Osteoblast (primary cell): Measurements from ENCODE around the gene PON3. TPM values are rescaled to one million over a fixed set of nuclear protein-coding genes. Genes with fewer than 3 reads are reported as not detected.
"Not testable (repeated sequence)": the region's sequence is repeated elsewhere in the genome, so short reads cannot be mapped to it uniquely, and the experiment has no call there.

Source experiments
- DNase-seq: peaks from one replicate; pipeline ENCODE4 v3.0.0; 2011; ENCODE audit warnings: low spot score, mixed read lengths; ENCODE audit not compliant: insufficient read length; ENCODE audit errors: missing footprints
- H2AFZ ChIP-seq: 2 replicates; pipeline ENCODE4 v1.6.0; 2011; ENCODE audit warnings: mild to moderate bottlenecking, low read length
- H3K27ac ChIP-seq: 2 replicates; pipeline ENCODE4 v1.5.1; 2011; ENCODE audit warnings: mild to moderate bottlenecking, low read depth, low read length, moderate library complexity
- H3K27me3 ChIP-seq: 2 replicates; pipeline ENCODE4 v1.6.0; 2012; ENCODE audit warnings: mild to moderate bottlenecking, control low read depth, inconsistent platforms, low read length, moderate library complexity; ENCODE audit not compliant: insufficient read depth
- H3K36me3 ChIP-seq: 2 replicates; pipeline ENCODE4 v1.5.1; 2011; ENCODE audit warnings: mild to moderate bottlenecking, low read length, control low read depth, moderate library complexity; ENCODE audit not compliant: insufficient read depth
- H3K4me1 ChIP-seq: 2 replicates; pipeline ENCODE4 v1.5.1; 2011; ENCODE audit warnings: mild to moderate bottlenecking, low read length, control low read depth, moderate library complexity; ENCODE audit not compliant: insufficient read depth
- H3K4me2 ChIP-seq: 2 replicates; pipeline ENCODE4 v1.6.0; 2011; ENCODE audit warnings: mild to moderate bottlenecking, low read length; ENCODE audit not compliant: insufficient read depth
- H3K4me3 ChIP-seq: fragments of 200-600 bp; sonication (generic); 3 replicates; pipeline ENCODE4 v1.5.1; 2012; ENCODE audit warnings: mild to moderate bottlenecking, low read length, inconsistent platforms; ENCODE audit not compliant: insufficient read depth
- H3K79me2 ChIP-seq: 2 replicates; pipeline ENCODE4 v1.6.0; 2012; ENCODE audit warnings: mild to moderate bottlenecking, low read length, control low read depth, inconsistent platforms; ENCODE audit not compliant: insufficient read depth
- H3K9me3 ChIP-seq: 2 replicates; pipeline ENCODE4 v1.5.1; 2011; ENCODE audit warnings: low read depth, low read length, control low read depth
- H4K20me1 ChIP-seq: 2 replicates; pipeline ENCODE4 v1.6.0; 2012; ENCODE audit warnings: mild to moderate bottlenecking, low read length, control low read depth; ENCODE audit not compliant: insufficient read depth
- total RNA-seq: library from RNA; depleted of rRNA; stranded (reverse); fragments of >200 nt; gene quantifications from 2 replicates; pipeline ENCODE4 v1.2.3, GENCODE V29; 2012
- TF ChIP-seq, protein P1 (sequence below): IDR thresholded peaks from 2 replicates; pipeline ENCODE4 v1.5.1; 2011; ENCODE audit warnings: mild to moderate bottlenecking, low read depth, low read length, moderate library complexity; ENCODE audit errors: extremely low read depth

Gene PON3
- total RNA-seq, 1 donor = 0.72 TPM

DNA sequence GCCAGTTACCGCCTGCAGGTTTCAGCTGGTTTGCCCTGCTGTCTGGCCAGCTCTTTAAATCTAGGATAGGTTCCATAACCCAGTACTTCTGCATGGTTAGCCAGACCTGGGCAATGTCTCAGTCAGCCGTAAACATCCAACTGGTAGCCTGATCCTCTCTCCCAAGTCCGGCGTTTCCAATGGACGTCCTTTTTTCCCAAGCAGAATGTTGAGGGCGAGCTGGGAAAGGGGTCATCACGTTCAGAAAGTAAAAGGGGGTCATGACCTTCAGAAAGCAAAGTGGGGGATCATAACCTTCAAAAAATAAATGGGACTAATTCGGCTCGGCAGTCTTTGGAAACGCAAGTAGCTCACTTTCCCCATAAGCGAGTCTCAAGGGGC, 430 bp downstream of the PON3 start:
- no peaks in the 10 kb centered on the region for H3K36me3 ChIP-seq
- peak overlapping the region; percentile 76 for H3K4me2 ChIP-seq
- H3K27me3 ChIP-seq = peaks cover 17% of the 10 kb centered on the region
- no peaks in the 10 kb centered on the region for H3K9me3 ChIP-seq
- no peaks in the 10 kb centered on the region for H3K4me1 ChIP-seq
- TF ChIP-seq, protein P1, sequence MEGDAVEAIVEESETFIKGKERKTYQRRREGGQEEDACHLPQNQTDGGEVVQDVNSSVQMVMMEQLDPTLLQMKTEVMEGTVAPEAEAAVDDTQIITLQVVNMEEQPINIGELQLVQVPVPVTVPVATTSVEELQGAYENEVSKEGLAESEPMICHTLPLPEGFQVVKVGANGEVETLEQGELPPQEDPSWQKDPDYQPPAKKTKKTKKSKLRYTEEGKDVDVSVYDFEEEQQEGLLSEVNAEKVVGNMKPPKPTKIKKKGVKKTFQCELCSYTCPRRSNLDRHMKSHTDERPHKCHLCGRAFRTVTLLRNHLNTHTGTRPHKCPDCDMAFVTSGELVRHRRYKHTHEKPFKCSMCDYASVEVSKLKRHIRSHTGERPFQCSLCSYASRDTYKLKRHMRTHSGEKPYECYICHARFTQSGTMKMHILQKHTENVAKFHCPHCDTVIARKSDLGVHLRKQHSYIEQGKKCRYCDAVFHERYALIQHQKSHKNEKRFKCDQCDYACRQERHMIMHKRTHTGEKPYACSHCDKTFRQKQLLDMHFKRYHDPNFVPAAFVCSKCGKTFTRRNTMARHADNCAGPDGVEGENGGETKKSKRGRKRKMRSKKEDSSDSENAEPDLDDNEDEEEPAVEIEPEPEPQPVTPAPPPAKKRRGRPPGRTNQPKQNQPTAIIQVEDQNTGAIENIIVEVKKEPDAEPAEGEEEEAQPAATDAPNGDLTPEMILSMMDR = no peak
- H3K27ac ChIP-seq = no peak overlapping the region
- H2AFZ ChIP-seq = peak overlapping the region; percentile 86
- H3K4me3 ChIP-seq = peak overlapping the region; percentile 65
- no peak for DNase-seq
- no peaks in the 10 kb centered on the region for H4K20me1 ChIP-seq
- no peaks in the 10 kb centered on the region for H3K79me2 ChIP-seq

GRCh38 chr7:95394370-95394769, 1.8 kb downstream of the PON3 start:
- peaks cover 17% of the 10 kb centered on the region for H3K27me3 ChIP-seq
- no peaks in the 10 kb centered on the region for H3K4me1 ChIP-seq
- no peaks in the 10 kb centered on the region for H4K20me1 ChIP-seq
- TF ChIP-seq, protein P1 = no peak
- H3K4me2 ChIP-seq = no peak overlapping the region
- no peak overlapping the region for H3K27ac ChIP-seq
- no peaks in the 10 kb centered on the region for H3K9me3 ChIP-seq
- H3K4me3 ChIP-seq = no peak overlapping the region
- H2AFZ ChIP-seq = no peak overlapping the region
- DNase-seq = no peak
- no peaks in the 10 kb centered on the region for H3K36me3 ChIP-seq
- no peaks in the 10 kb centered on the region for H3K79me2 ChIP-seq

GRCh38 chr7:95391761-95392160, 4.4 kb downstream of the PON3 start:
- Histone ChIP-seq H3K4me3 (no peak overlapping the region), H3K9me3 (no peaks in the 10 kb centered on the region), H3K4me1 (no peaks in the 10 kb centered on the region), H3K27ac (no peak overlapping the region), H4K20me1 (no peaks in the 10 kb centered on the region), H2AFZ (no peak overlapping the region), H3K4me2 (no peak overlapping the region), H3K36me3 (no peaks in the 10 kb centered on the region), H3K27me3 (peaks cover 12% of the 10 kb centered on the region), H3K79me2 (no peaks in the 10 kb centered on the region)
- no peak for DNase-seq
- TF ChIP-seq, protein P1 = no peak

DNA sequence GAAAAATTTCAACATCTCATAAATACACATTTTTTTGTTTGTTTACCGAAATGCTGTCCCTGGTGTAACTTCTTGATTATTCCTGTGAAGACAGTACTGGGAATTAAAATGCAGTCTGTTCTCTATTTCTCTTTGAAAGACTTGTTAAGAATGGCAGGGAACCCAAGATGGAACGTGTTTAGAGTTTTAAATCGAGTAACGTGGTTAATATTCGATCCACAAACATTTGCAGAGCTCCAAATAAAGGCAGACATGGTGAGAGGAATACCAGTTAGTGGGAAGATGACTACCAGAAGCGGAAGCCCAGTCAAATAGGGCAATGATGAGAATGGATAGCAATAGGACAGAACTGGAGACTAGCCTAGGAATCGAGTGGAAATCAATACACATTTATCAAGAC, 6.7 kb downstream of the PON3 start:
- TF ChIP-seq, protein P1 = no peak
- H4K20me1 ChIP-seq = no peaks in the 10 kb centered on the region
- no peak overlapping the region for H2AFZ ChIP-seq
- no peaks in the 10 kb centered on the region for H3K36me3 ChIP-seq
- H3K27ac ChIP-seq = no peak overlapping the region
- H3K27me3 ChIP-seq = no peaks in the 10 kb centered on the region
- H3K79me2 ChIP-seq = no peaks in the 10 kb centered on the region
- H3K4me2 ChIP-seq = no peak overlapping the region
- no peak overlapping the region for H3K4me3 ChIP-seq
- H3K9me3 ChIP-seq = no peaks in the 10 kb centered on the region
- H3K4me1 ChIP-seq = no peaks in the 10 kb centered on the region
- no peak for DNase-seq

DNA sequence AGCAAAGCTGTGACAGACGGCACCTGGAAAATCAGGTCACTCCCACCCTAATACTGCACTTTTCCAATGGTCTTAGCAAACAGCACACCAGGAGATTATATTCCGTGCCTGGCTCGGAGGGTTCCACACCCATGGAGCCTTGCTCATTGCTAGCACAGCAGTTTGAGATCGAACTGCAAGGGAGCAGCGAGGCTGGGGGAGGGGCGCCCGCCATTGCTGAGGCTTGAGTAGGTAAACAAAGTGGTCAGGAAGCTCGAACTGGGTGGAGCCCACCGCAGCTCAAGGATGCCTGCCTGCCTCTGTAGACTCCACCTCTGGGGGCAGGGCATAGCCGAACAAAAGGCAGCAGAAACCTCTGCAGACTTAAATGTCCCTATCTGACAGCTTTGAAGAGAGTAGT, 16.7 kb downstream of the PON3 start:
- not testable (repeated sequence) for H3K4me1 ChIP-seq, DNase-seq, H3K27me3 ChIP-seq, H3K9me3 ChIP-seq, H3K4me3 ChIP-seq, H3K4me2 ChIP-seq, H4K20me1 ChIP-seq, H3K79me2 ChIP-seq, H2AFZ ChIP-seq, H3K27ac ChIP-seq, H3K36me3 ChIP-seq
